GM12801 (cell line): Measurements from ENCODE around the gene ALDOC.

ENCODE experiments used
- TF ChIP-seq, protein P1 (sequence below): IDR thresholded peaks from one replicate; pipeline ENCODE4 v1.5.1; 2011; ENCODE audit warnings: control low read depth; ENCODE audit not compliant: insufficient read length; ENCODE audit errors: extremely low read depth

The ALDOC gene

GRCh38 chr17:28576758-28577465 is at the start of gene ALDOC:
ALDOC (minus strand) TSS chr17:28576895; CDS start chr17:28575532, 1,363 bp downstream.
- TF ChIP-seq, protein P1, sequence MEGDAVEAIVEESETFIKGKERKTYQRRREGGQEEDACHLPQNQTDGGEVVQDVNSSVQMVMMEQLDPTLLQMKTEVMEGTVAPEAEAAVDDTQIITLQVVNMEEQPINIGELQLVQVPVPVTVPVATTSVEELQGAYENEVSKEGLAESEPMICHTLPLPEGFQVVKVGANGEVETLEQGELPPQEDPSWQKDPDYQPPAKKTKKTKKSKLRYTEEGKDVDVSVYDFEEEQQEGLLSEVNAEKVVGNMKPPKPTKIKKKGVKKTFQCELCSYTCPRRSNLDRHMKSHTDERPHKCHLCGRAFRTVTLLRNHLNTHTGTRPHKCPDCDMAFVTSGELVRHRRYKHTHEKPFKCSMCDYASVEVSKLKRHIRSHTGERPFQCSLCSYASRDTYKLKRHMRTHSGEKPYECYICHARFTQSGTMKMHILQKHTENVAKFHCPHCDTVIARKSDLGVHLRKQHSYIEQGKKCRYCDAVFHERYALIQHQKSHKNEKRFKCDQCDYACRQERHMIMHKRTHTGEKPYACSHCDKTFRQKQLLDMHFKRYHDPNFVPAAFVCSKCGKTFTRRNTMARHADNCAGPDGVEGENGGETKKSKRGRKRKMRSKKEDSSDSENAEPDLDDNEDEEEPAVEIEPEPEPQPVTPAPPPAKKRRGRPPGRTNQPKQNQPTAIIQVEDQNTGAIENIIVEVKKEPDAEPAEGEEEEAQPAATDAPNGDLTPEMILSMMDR = no peak

DNA sequence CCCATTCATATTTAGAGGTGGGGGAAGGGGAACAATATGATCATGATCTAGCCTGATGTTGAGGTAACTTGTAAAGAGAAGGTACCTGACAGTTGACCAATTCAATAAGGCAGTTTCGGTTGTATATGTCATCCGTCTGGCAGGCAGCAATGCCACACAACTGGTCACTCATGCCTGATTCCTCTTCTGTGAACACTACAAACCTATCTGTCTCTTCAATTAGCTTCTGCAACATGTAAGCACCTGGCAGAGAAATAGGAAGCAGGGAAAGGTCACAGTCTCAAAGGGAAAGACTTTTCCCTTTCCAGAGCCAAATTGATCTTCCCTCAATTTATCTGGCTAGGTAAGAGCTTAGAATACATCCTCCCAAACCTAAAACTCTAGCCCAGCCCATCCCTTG is 47.5 kb upstream of the ALDOC start:
- TF ChIP-seq, protein P1 = no peak

GRCh38 chr17:28623696-28624095 is 47.0 kb upstream of the ALDOC start:
- TF ChIP-seq, protein P1 = no peak

DNA sequence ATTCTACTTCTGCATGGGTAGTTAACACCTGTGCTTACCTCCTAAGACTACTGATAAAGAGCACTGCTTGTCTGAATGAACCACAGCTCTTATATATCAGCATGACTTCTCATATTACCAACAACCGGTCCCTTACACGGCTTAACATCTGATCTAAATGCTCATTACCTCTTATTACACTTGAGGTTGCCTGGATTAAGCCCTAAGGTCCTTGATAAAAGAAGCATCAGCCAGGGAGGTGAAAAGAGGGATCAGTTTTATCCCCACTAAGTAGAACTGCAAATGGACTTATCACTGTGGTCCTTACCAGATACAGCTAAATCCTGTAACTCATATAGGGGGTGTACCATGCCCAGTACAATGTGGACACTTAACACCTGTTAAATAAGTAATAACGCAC is 45.5 kb upstream of the ALDOC start:
- TF ChIP-seq, protein P1 = no peak

DNA sequence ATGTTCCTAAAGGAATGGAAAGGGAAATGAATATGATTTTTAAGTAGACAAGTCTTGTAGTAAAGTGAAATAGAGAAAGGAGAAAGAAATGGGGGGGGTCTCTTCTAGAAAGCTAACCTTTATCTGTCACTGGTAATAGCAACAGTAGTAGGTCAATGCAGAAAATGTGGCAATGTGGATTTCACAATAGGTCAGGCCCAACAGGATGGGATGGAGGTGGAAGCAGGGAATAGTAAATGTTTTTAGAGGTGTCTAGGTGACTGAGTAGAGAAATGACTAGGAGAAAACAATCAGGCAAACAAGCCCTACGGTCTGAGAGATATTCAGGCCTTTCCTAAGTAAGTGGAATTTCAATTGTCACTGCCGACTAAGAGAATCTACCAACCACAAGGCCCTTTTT is 43.3 kb upstream of the ALDOC start:
- TF ChIP-seq, protein P1 = no peak

GRCh38 chr17:28618464-28618863 is 41.8 kb upstream of the ALDOC start:
- TF ChIP-seq, protein P1 = no peak

DNA sequence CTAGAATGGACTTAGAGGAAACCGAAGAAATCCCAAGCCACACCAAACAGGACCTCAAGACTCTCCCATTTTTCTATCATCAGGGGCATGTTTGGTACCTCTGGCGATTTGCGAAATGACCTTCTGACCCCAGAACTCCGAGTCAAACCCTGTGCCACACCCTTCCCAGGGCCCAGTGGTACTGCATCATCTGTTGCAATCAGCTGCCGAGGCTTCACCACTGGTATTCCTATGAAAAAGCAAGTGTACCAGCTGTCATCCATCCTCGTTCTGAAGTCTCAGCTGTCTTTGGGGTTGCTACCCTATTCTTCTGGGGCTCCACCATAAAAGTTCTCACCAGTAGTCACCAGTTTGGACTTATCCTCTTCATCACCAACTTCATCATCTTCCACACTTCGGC is 39.6 kb upstream of the ALDOC start:
- TF ChIP-seq, protein P1 = no peak
